MM.1S (cell line): ENCODE data around the gene C10orf90.

Experiments used
- CTCF ChIP-seq: fragments of 300-600 bp; sonication (generic); IDR thresholded peaks from 2 replicates; pipeline ENCODE4 v1.5.1; 2016; ENCODE audit warnings: antibody characterized with exemption, low read length, mixed read lengths
- EZH2 ChIP-seq: fragments of 300-600 bp; sonication (generic); optimal IDR thresholded peaks from 2 replicates; pipeline ENCODE3; 2017; ENCODE audit warnings: low read depth, mild to moderate bottlenecking, antibody characterized with exemption, low read length, mixed read lengths
- EZH2phosphoT487 ChIP-seq: fragments of 300-600 bp; sonication (generic); IDR thresholded peaks from 2 replicates; pipeline ENCODE4 v1.6.1; 2018; ENCODE audit warnings: antibody characterized with exemption, low read length

GRCh38 chr10:126712681-126713080, 42.2 kb upstream of the C10orf90 start:
- TF ChIP-seq EZH2phosphoT487 = no peak
- TF ChIP-seq CTCF = no peak
- no peak for TF ChIP-seq EZH2
